ENCODE data around the gene CTU1.

Gene CTU1

DNA sequence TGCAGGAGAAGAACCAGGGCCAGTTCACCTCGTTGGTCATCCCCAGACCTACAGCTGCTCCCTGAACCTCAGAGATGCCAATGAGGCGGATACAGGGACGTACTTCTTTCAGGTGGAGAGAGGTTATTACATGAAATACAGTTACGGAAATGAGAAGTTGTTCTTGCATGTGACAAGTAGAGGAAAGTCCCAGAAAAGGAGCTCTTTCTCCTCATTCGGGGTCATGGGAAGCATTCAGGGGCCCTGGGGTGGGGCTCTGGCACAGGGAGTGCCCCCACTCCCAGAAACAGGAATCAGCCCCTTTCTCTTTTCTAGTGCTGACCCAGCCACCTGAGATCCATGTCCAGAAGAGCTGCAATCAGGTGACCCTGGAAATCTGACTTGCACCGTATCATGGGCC, 12.0 kb upstream of the CTU1 start:
- H3K4me2 ChIP-seq (ENCODE audit: insufficient read depth, low read length, poor library complexity, severe bottlenecking), result no peak overlapping the region
- H2BK5ac ChIP-seq (ENCODE audit: low read length), result no peak overlapping the region
- H4K91ac ChIP-seq (ENCODE audit: low read depth, low read length, poor library complexity), result no peak overlapping the region
- no peak overlapping the region for H2BK120ac ChIP-seq (ENCODE audit: low read depth, low read length)
- H3K14ac ChIP-seq (ENCODE audit: low read length), result no peak overlapping the region
- H3K4me3 ChIP-seq (ENCODE audit: low read length in 2 of 2), result peak overlapping the region in 1 of 2 donors; percentile 42
- H3K9me3 ChIP-seq (replicated peaks in 1 of 2; ENCODE audit: control insufficient read depth in 2 of 2, insufficient read depth in 1 of 2, low read depth in 1 of 2, low read length in 2 of 2), result no peaks in the 10 kb centered on the region
- no peak overlapping the region for H3K9ac ChIP-seq (ENCODE audit: low read depth, low read length, poor library complexity)
- H2AK5ac ChIP-seq (ENCODE audit: low read depth, low read length), result no peak overlapping the region
- no peak overlapping the region for H3K27ac ChIP-seq (replicated peaks; ENCODE audit: low read length)
- H3K18ac ChIP-seq (ENCODE audit: low read length), result no peak overlapping the region
- H2BK15ac ChIP-seq (ENCODE audit: low read length), result no peak overlapping the region
- H3K4me1 ChIP-seq (ENCODE audit: control insufficient read depth in 2 of 2, insufficient read depth in 1 of 2, low read depth in 1 of 2, low read length in 2 of 2), result peaks cover 0 to 3% of the 10 kb centered on the region in 2 donors
- H2AFZ ChIP-seq (ENCODE audit: low read length), result no peak overlapping the region
- no peak for DNase-seq (ENCODE audit: low spot score)
- no peaks in the 10 kb centered on the region for H3K79me1 ChIP-seq (ENCODE audit: low read depth, low read length)
- H3K23ac ChIP-seq (ENCODE audit: low read depth, low read length, poor library complexity), result no peak overlapping the region
- no peak overlapping the region for H4K8ac ChIP-seq (ENCODE audit: low read depth, low read length)
- peaks cover 0 to 13% (median 0%) of the 10 kb centered on the region in 3 experiments for H3K27me3 ChIP-seq (ENCODE audit: control insufficient read depth in 3 of 3, insufficient read depth in 3 of 3, low read depth in 1 of 3, low read length in 3 of 3)
- H3K36me3 ChIP-seq (replicated peaks in 1 of 2; ENCODE audit: control insufficient read depth in 2 of 2, insufficient read depth in 2 of 2, low read length in 2 of 2), result no peaks in the 10 kb centered on the region
- H3K4ac ChIP-seq (ENCODE audit: low read length), result no peak overlapping the region
- WGBS, 2 donors (ENCODE audit: extremely low coverage in 2 of 2, insufficient read length in 2 of 2, insufficient replicate concordance in 1 of 2), result no CpG with 5 or more reads among the region's 6 CpGs
- H2BK12ac ChIP-seq (ENCODE audit: low read length), result no peak overlapping the region

DNA sequence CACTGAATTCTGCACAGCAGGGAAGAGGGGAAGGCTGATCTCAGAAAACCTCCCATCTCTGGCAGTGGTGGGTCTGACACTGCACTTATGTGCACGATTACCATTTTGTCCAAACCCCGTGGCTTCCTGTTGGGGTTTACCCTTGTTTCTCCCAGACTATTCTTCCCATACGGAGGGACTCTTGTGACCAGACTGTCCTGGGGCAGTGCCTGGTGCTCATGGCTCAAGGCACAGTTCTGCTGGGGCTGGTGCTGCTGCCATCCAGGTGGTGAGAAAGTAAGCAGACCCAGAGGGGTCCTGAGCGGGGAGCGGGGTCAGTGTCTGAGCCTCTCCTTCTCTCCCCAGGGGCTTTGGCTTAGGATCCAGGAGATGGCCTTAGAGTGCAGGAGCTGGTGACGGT, 11.4 kb upstream of the CTU1 start:
- Histone ChIP-seq H4K91ac (ENCODE audit: low read depth, low read length, poor library complexity) (no peak overlapping the region), H3K79me1 (ENCODE audit: low read depth, low read length) (no peaks in the 10 kb centered on the region), H2BK12ac (ENCODE audit: low read length) (no peak overlapping the region), H3K4me2 (ENCODE audit: insufficient read depth, low read length, poor library complexity, severe bottlenecking) (no peak overlapping the region), H3K9ac (ENCODE audit: low read depth, low read length, poor library complexity) (no peak overlapping the region), H2BK120ac (ENCODE audit: low read depth, low read length) (no peak overlapping the region), H3K18ac (ENCODE audit: low read length) (peak overlapping the region; percentile 6), H3K14ac (ENCODE audit: low read length) (no peak overlapping the region), H3K27ac (replicated peaks; ENCODE audit: low read length) (no peak overlapping the region), H2BK5ac (ENCODE audit: low read length) (no peak overlapping the region), H3K27me3 (ENCODE audit: control insufficient read depth in 3 of 3, insufficient read depth in 3 of 3, low read depth in 1 of 3, low read length in 3 of 3) (peaks cover 0 to 14% (median 0%) of the 10 kb centered on the region in 3 experiments), H3K4me3 (ENCODE audit: low read length in 2 of 2) (no peak overlapping the region), H2AFZ (ENCODE audit: low read length) (no peak overlapping the region), H3K4ac (ENCODE audit: low read length) (no peak overlapping the region), H3K9me3 (replicated peaks in 1 of 2; ENCODE audit: control insufficient read depth in 2 of 2, insufficient read depth in 1 of 2, low read depth in 1 of 2, low read length in 2 of 2) (no peaks in the 10 kb centered on the region), H3K4me1 (ENCODE audit: control insufficient read depth in 2 of 2, insufficient read depth in 1 of 2, low read depth in 1 of 2, low read length in 2 of 2) (peaks cover 0 to 3% of the 10 kb centered on the region in 2 donors), H2AK5ac (ENCODE audit: low read depth, low read length) (no peak overlapping the region), H3K36me3 (replicated peaks in 1 of 2; ENCODE audit: control insufficient read depth in 2 of 2, insufficient read depth in 2 of 2, low read length in 2 of 2) (no peaks in the 10 kb centered on the region), H4K8ac (ENCODE audit: low read depth, low read length) (no peak overlapping the region), H3K23ac (ENCODE audit: low read depth, low read length, poor library complexity) (no peak overlapping the region), H2BK15ac (ENCODE audit: low read length) (no peak overlapping the region)
- DNase-seq (ENCODE audit: low spot score), result no peak
- no CpG with 5 or more reads among the region's 6 CpGs for whole genome bisulfite sequencing, 2 donors (ENCODE audit: extremely low coverage in 2 of 2, insufficient read length in 2 of 2, insufficient replicate concordance in 1 of 2)

DNA sequence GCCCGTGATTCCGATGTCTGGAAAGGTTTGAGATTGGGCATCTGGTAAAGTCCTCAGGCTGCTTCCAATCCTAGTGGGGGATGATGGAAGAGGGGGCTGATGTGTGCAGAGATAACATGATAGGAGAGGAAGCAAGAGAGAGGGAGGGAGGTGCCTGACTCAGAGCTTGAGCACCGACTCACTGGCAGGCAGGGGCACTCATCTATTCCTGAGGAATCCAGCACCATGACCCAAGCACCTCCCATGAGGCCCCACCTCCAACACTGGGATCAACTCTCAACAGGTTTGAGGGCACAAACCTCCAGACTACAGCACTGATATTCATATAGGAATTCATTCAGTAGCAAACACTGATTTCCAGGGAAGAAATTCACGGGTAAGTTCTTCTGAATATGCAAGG, 10.9 kb upstream of the CTU1 start:
- no peak overlapping the region for H3K4ac ChIP-seq (ENCODE audit: low read length)
- H3K4me2 ChIP-seq (ENCODE audit: insufficient read depth, low read length, poor library complexity, severe bottlenecking), result no peak overlapping the region
- H3K23ac ChIP-seq (ENCODE audit: low read depth, low read length, poor library complexity), result no peak overlapping the region
- H3K18ac ChIP-seq (ENCODE audit: low read length), result no peak overlapping the region
- H2AK5ac ChIP-seq (ENCODE audit: low read depth, low read length), result no peak overlapping the region
- H3K9me3 ChIP-seq (replicated peaks in 1 of 2; ENCODE audit: control insufficient read depth in 2 of 2, insufficient read depth in 1 of 2, low read depth in 1 of 2, low read length in 2 of 2), result no peaks in the 10 kb centered on the region
- no peak overlapping the region for H3K14ac ChIP-seq (ENCODE audit: low read length)
- H4K8ac ChIP-seq (ENCODE audit: low read depth, low read length), result no peak overlapping the region
- no CpG with 5 or more reads among the region's 4 CpGs for WGBS, 2 donors (ENCODE audit: extremely low coverage in 2 of 2, insufficient read length in 2 of 2, insufficient replicate concordance in 1 of 2)
- H2BK15ac ChIP-seq (ENCODE audit: low read length), result no peak overlapping the region
- H3K36me3 ChIP-seq (replicated peaks in 1 of 2; ENCODE audit: control insufficient read depth in 2 of 2, insufficient read depth in 2 of 2, low read length in 2 of 2), result no peaks in the 10 kb centered on the region
- no peak for DNase-seq (ENCODE audit: low spot score)
- H2AFZ ChIP-seq (ENCODE audit: low read length), result no peak overlapping the region
- H4K91ac ChIP-seq (ENCODE audit: low read depth, low read length, poor library complexity), result no peak overlapping the region
- H3K4me1 ChIP-seq (ENCODE audit: control insufficient read depth in 2 of 2, insufficient read depth in 1 of 2, low read depth in 1 of 2, low read length in 2 of 2), result peaks cover 0 to 3% of the 10 kb centered on the region in 2 donors
- H2BK120ac ChIP-seq (ENCODE audit: low read depth, low read length), result no peak overlapping the region
- H2BK5ac ChIP-seq (ENCODE audit: low read length), result no peak overlapping the region
- no peak overlapping the region for H3K27ac ChIP-seq (replicated peaks; ENCODE audit: low read length)
- H3K9ac ChIP-seq (ENCODE audit: low read depth, low read length, poor library complexity), result no peak overlapping the region
- no peak overlapping the region for H2BK12ac ChIP-seq (ENCODE audit: low read length)
- no peaks in the 10 kb centered on the region for H3K79me1 ChIP-seq (ENCODE audit: low read depth, low read length)
- peaks cover 0 to 16% (median 0%) of the 10 kb centered on the region in 3 experiments for H3K27me3 ChIP-seq (ENCODE audit: control insufficient read depth in 3 of 3, insufficient read depth in 3 of 3, low read depth in 1 of 3, low read length in 3 of 3)
- H3K4me3 ChIP-seq (ENCODE audit: low read length in 2 of 2), result no peak overlapping the region

DNA sequence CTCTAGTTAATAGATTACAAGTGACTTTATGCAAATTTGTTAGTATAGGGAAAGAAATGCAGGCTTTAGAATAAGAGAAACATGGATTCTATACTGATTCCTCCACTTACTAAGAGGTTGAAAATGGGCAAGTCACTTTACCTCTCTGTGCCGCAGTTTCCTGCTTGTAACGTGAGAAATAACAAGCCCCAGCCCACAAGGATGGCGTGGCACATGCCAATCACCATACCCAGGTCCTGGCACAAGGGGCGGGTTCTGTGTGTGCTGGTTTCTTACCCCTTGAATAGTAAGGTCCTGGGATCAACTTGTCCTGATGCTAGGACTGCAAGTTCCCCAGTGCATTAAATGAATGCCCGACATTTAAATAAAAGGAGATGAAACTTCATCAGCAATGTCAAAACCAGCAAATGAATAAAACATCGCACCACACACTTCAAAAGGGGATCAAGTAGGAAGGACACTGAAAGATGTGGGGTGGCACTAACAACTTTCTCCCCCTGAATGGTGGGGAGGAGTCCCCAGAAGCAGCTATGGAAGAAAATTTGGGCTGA, 8.6 kb upstream of the CTU1 start:
- no CpG with 5 or more reads among the region's 6 CpGs for WGBS, 2 donors (ENCODE audit: extremely low coverage in 2 of 2, insufficient read length in 2 of 2, insufficient replicate concordance in 1 of 2)
- Histone ChIP-seq H3K23ac (ENCODE audit: low read depth, low read length, poor library complexity) (no peak overlapping the region), H2AK5ac (ENCODE audit: low read depth, low read length) (no peak overlapping the region), H3K4me1 (ENCODE audit: control insufficient read depth in 2 of 2, insufficient read depth in 1 of 2, low read depth in 1 of 2, low read length in 2 of 2) (peaks cover 0 to 2% of the 10 kb centered on the region in 2 donors), H3K4me3 (ENCODE audit: low read length in 2 of 2) (no peak overlapping the region), H2BK12ac (ENCODE audit: low read length) (no peak overlapping the region), H3K14ac (ENCODE audit: low read length) (no peak overlapping the region), H2BK5ac (ENCODE audit: low read length) (no peak overlapping the region), H3K9me3 (replicated peaks in 1 of 2; ENCODE audit: control insufficient read depth in 2 of 2, insufficient read depth in 1 of 2, low read depth in 1 of 2, low read length in 2 of 2) (no peaks in the 10 kb centered on the region), H3K4me2 (ENCODE audit: insufficient read depth, low read length, poor library complexity, severe bottlenecking) (no peak overlapping the region), H4K8ac (ENCODE audit: low read depth, low read length) (no peak overlapping the region), H3K79me1 (ENCODE audit: low read depth, low read length) (no peaks in the 10 kb centered on the region), H3K27ac (replicated peaks; ENCODE audit: low read length) (no peak overlapping the region), H3K4ac (ENCODE audit: low read length) (no peak overlapping the region), H3K36me3 (replicated peaks in 1 of 2; ENCODE audit: control insufficient read depth in 2 of 2, insufficient read depth in 2 of 2, low read length in 2 of 2) (no peaks in the 10 kb centered on the region), H3K27me3 (ENCODE audit: control insufficient read depth in 3 of 3, insufficient read depth in 3 of 3, low read depth in 1 of 3, low read length in 3 of 3) (peaks cover 0 to 29% (median 0%) of the 10 kb centered on the region in 3 experiments), H4K91ac (ENCODE audit: low read depth, low read length, poor library complexity) (no peak overlapping the region), H2AFZ (ENCODE audit: low read length) (no peak overlapping the region), H2BK15ac (ENCODE audit: low read length) (no peak overlapping the region), H3K18ac (ENCODE audit: low read length) (no peak overlapping the region), H3K9ac (ENCODE audit: low read depth, low read length, poor library complexity) (no peak overlapping the region), H2BK120ac (ENCODE audit: low read depth, low read length) (no peak overlapping the region)
- no peak for DNase-seq (ENCODE audit: low spot score)
